HG03571 (cell line): ENCODE data around the gene NME2.

Experiments used
- ATAC-seq: cut with Tn5 transposase; IDR thresholded peaks from one replicate; pipeline ENCODE4 v1.9.1; 2021; ENCODE audit not compliant: unreplicated experiment

Gene NME2

GRCh38 chr17:51200295-51200694 lies 34.1 kb downstream of the NME2 start:
- ATAC-seq = no peak

- no peak for ATAC-seq
These were observed 34.6 kb downstream of the NME2 start for GRCh38 chr17:51200846-51201245.

- no peak for ATAC-seq
These were observed 37.6 kb downstream of the NME2 start for GRCh38 chr17:51203838-51204237.

GRCh38 chr17:51214920-51215319 lies 48.7 kb downstream of the NME2 start:
- no peak for ATAC-seq

GRCh38 chr17:51217946-51218345 lies 51.7 kb downstream of the NME2 start:
- no peak for ATAC-seq

- ATAC-seq = no peak
These were observed 55.1 kb downstream of the NME2 start for GRCh38 chr17:51221322-51221721.
